Gastroesophageal sphincter (tissue), 4 donors: ENCODE results near the gene TMTC1. TPM values are rescaled to one million over a fixed set of nuclear protein-coding genes. Genes with fewer than 3 reads are reported as not detected.

ENCODE experiments used
- ATAC-seq: fragments of 150-250 bp; one replicate; pipeline ENCODE4 v1.9.1; 2016; ENCODE audit warnings: mild to moderate bottlenecking, moderate library complexity
- H3K27ac ChIP-seq, 4 donors: fragments of 200-600 bp; sonication (generic) in 3 of 4; 1 replicate in 3 of 4; 2 replicates in 1 of 4; pipeline ENCODE4 v1.5.1; 2016 to 2019
- H3K27me3 ChIP-seq: fragments of 200-600 bp; sonication (generic); one replicate; pipeline ENCODE4 v1.5.1; 2019
- H3K36me3 ChIP-seq, 2 donors: fragments of 200-600 bp; sonication (generic); one replicate each; pipeline ENCODE4 v1.5.1; 2019; ENCODE audit warnings: control low read depth in 1 of 2
- H3K4me1 ChIP-seq, 3 donors: fragments of 200-600 bp; sonication (generic); 1 replicate in 2 of 3; 2 replicates in 1 of 3; pipeline ENCODE4 v1.5.1; 2016 to 2019; ENCODE audit warnings: control low read depth in 2 of 3
- H3K4me3 ChIP-seq, 2 donors: fragments of 200-600 bp; sonication (generic); one replicate each; pipeline ENCODE4 v1.5.1; 2019; ENCODE audit warnings: mild to moderate bottlenecking in 1 of 2, moderate library complexity in 1 of 2
- H3K9me3 ChIP-seq, 3 donors: fragments of 200-600 bp; sonication (generic); one replicate each; pipeline ENCODE4 v1.5.1; 2017 to 2019; ENCODE audit warnings: control low read depth in 2 of 3
- CTCF ChIP-seq, 4 experiments: fragments of 200-600 bp in 2 of 4; fragments of 450-650 bp in 2 of 4; sonication (generic) in 1 of 4; IDR thresholded peaks; one replicate each; pipeline ENCODE4 v1.5.1; 2017 to 2019; ENCODE audit warnings: antibody characterized with exemption in 4 of 4, mild to moderate bottlenecking in 2 of 4, moderate library complexity in 2 of 4
- EP300 ChIP-seq: sonication (generic); formaldehyde crosslinking; IDR thresholded peaks from one replicate; pipeline ENCODE4 v1.6.1; 2017; ENCODE audit warnings: antibody characterized with exemption, mild to moderate bottlenecking
- POLR2A ChIP-seq, 2 donors: fragments of 450-650 bp; IDR thresholded peaks; one replicate each; pipeline ENCODE4 v1.6.1; 2017; ENCODE audit warnings: antibody characterized with exemption in 2 of 2, mild to moderate bottlenecking in 2 of 2, moderate library complexity in 1 of 2
- POLR2AphosphoS5 ChIP-seq: sonication (generic); formaldehyde crosslinking; IDR thresholded peaks from one replicate; pipeline ENCODE4 v1.6.1; 2017; ENCODE audit warnings: antibody characterized with exemption
- WGBS, 2 donors: methylation state at CpG; one replicate each; pipeline ENCODE4 v1.1.5; 2018; ENCODE audit warnings: low coverage in 1 of 2; 5-methylcytosine and 5-hydroxymethylcytosine counted together
- total RNA-seq, 4 donors: library from RNA; depleted of rRNA; stranded (reverse); fragments of >200 nt; gene quantifications; one replicate each; pipeline ENCODE4 v1.1.0, GENCODE V29; 2016

The TMTC1 gene
- total RNA-seq, 4 donors from 2014 or later = 94.0 to 190 (median 117) TPM

GRCh38 chr12:29726741-29727348, 56.9 kb downstream of the TMTC1 start:
- Histone ChIP-seq H3K4me1 (peaks cover 14 to 75% (median 34%) of the 10 kb centered on the region in 3 donors), H3K27me3 (no peaks in the 10 kb centered on the region), H3K9me3 (no peaks in the 10 kb centered on the region), H3K27ac (peak overlapping the region; percentile 79 to 83 (median 80)), H3K36me3 (peaks cover 0 to 8% of the 10 kb centered on the region in 2 donors), H3K4me3 (no peak overlapping the region)
- 34 to 41% methylated on average over 2 of the region's 2 CpGs for WGBS, 2 donors
- TF ChIP-seq CTCF (IDR thresholded peaks at IDR 0.05) = no peak
- TF ChIP-seq EP300 = no peak
- no peak for TF ChIP-seq POLR2A (IDR thresholded peaks at IDR 0.05)
- no peak for TF ChIP-seq POLR2AphosphoS5
- no peak for ATAC-seq

GRCh38 chr12:29726321-29726692, 57.4 kb downstream of the TMTC1 start:
- 6 to 14% methylated on average over 2 to 3 of the region's 3 CpGs for WGBS, 2 donors
- peak overlapping the region; percentile 79 to 83 (median 80) for H3K27ac ChIP-seq
- no peaks in the 10 kb centered on the region for H3K9me3 ChIP-seq
- ATAC-seq = no peak
- peaks cover 14 to 69% (median 34%) of the 10 kb centered on the region in 3 donors for H3K4me1 ChIP-seq
- TF ChIP-seq EP300 (no peak), POLR2AphosphoS5 (no peak), CTCF (IDR thresholded peaks at IDR 0.05) (no peak), POLR2A (IDR thresholded peaks at IDR 0.05) (no peak)
- H3K4me3 ChIP-seq = no peak overlapping the region
- no peaks in the 10 kb centered on the region for H3K27me3 ChIP-seq
- peaks cover 0 to 8% of the 10 kb centered on the region in 2 donors for H3K36me3 ChIP-seq

- TF ChIP-seq POLR2AphosphoS5 (peak; percentile 74), EP300 (no peak), POLR2A (IDR thresholded peaks at IDR 0.05) (no peak)
- no peak overlapping the region for H3K4me3 ChIP-seq
- ATAC-seq = peak; percentile 92
Measured at GRCh38 chr12:29725587-29726320, 58.0 kb downstream of the TMTC1 start.

GRCh38 chr12:29722164-29722563, 61.6 kb downstream of the TMTC1 start:
- WGBS, 2 donors = 95 to 97% methylated on average over 2 of the region's 2 CpGs
- no peak for TF ChIP-seq CTCF (IDR thresholded peaks at IDR 0.05)
- TF ChIP-seq POLR2AphosphoS5 = no peak
- no peak for TF ChIP-seq POLR2A (IDR thresholded peaks at IDR 0.05)
- no peak for TF ChIP-seq EP300
- no peaks in the 10 kb centered on the region for H3K9me3 ChIP-seq
- no peak overlapping the region for H3K4me3 ChIP-seq
- ATAC-seq = no peak
- peaks cover 14 to 28% (median 16%) of the 10 kb centered on the region in 3 donors for H3K4me1 ChIP-seq
- no peaks in the 10 kb centered on the region for H3K27me3 ChIP-seq
- H3K27ac ChIP-seq = no peak overlapping the region
- H3K36me3 ChIP-seq = no peaks in the 10 kb centered on the region

More at GRCh38 chr12:29725587-29726320, 58.0 kb downstream of the TMTC1 start:
- Histone ChIP-seq H3K36me3 (peaks cover 0 to 8% of the 10 kb centered on the region in 2 donors), H3K9me3 (no peaks in the 10 kb centered on the region), H3K27ac (peak overlapping the region; percentile 79 to 83 (median 80)), H3K27me3 (no peaks in the 10 kb centered on the region), H3K4me1 (peaks cover 14 to 64% (median 34%) of the 10 kb centered on the region in 3 donors)
- 13% methylated on average over 6 of the region's 6 CpGs for WGBS, 2 donors

- ATAC-seq = no peak
- Histone ChIP-seq H3K27ac (no peak overlapping the region), H3K4me1 (peaks cover 0 to 8% (median 4%) of the 10 kb centered on the region in 3 donors), H3K36me3 (no peaks in the 10 kb centered on the region), H3K9me3 (no peaks in the 10 kb centered on the region), H3K27me3 (no peaks in the 10 kb centered on the region), H3K4me3 (no peak overlapping the region)
- WGBS, 2 donors = 80 to 92% methylated on average over 5 of the region's 5 CpGs
- TF ChIP-seq POLR2AphosphoS5 (no peak), EP300 (no peak), POLR2A (IDR thresholded peaks at IDR 0.05) (no peak)
Measured at GRCh38 chr12:29719381-29719780, 64.4 kb downstream of the TMTC1 start.
